SK-N-SH (cell line): ENCODE measurements around the gene STRADA.

Experiments used
- ELF1 ChIP-seq: IDR thresholded peaks from 2 replicates; pipeline ENCODE4 v1.4.0; 2012
- MXI1 ChIP-seq: IDR thresholded peaks from 2 replicates; pipeline ENCODE4 v1.6.1; 2012; ENCODE audit warnings: mild to moderate bottlenecking, low read depth, low read length, improper control_type of control experiment
- NFIC ChIP-seq: IDR thresholded peaks from 2 replicates; pipeline ENCODE4 v1.4.0; 2012; ENCODE audit warnings: borderline replicate concordance
- REST ChIP-seq: IDR thresholded peaks from 2 replicates; pipeline ENCODE4 v1.6.1; 2012; ENCODE audit warnings: mild to moderate bottlenecking, low read depth, low read length, moderate library complexity
- SIN3A ChIP-seq: IDR thresholded peaks from 2 replicates; pipeline ENCODE4 v1.6.1; 2012; ENCODE audit warnings: low read depth, mild to moderate bottlenecking, low read length, moderate library complexity, borderline replicate concordance
- TAF1 ChIP-seq: IDR thresholded peaks from 2 replicates; pipeline ENCODE4 v1.6.1; 2012; ENCODE audit warnings: low read depth, mild to moderate bottlenecking, low read length, moderate library complexity, borderline replicate concordance
- TF ChIP-seq, protein P1 (sequence below): fragments of 200-600 bp; sonication (generic); IDR thresholded peaks from 2 replicates; pipeline ENCODE4 v1.6.1; 2017; ENCODE audit warnings: antibody characterized with exemption, mild to moderate bottlenecking, moderate library complexity
- TF ChIP-seq, protein P2 (sequence below): IDR thresholded peaks from 2 replicates; pipeline ENCODE4 v1.4.0; 2012; ENCODE audit warnings: low read depth
- TF ChIP-seq, protein P3 (sequence below): fragments of 150-350 bp; IDR thresholded peaks from 2 replicates; pipeline ENCODE4 v1.6.1; 2017; ENCODE audit warnings: antibody characterized with exemption, low read length, low read depth, borderline replicate concordance

GRCh38 chr17:63707151-63707550, 34.4 kb downstream of the STRADA start:
- TF ChIP-seq NFIC (no peak), SIN3A (no peak), ELF1 (no peak), MXI1 (no peak), TAF1 (no peak), REST (no peak)
- TF ChIP-seq, protein P1, sequence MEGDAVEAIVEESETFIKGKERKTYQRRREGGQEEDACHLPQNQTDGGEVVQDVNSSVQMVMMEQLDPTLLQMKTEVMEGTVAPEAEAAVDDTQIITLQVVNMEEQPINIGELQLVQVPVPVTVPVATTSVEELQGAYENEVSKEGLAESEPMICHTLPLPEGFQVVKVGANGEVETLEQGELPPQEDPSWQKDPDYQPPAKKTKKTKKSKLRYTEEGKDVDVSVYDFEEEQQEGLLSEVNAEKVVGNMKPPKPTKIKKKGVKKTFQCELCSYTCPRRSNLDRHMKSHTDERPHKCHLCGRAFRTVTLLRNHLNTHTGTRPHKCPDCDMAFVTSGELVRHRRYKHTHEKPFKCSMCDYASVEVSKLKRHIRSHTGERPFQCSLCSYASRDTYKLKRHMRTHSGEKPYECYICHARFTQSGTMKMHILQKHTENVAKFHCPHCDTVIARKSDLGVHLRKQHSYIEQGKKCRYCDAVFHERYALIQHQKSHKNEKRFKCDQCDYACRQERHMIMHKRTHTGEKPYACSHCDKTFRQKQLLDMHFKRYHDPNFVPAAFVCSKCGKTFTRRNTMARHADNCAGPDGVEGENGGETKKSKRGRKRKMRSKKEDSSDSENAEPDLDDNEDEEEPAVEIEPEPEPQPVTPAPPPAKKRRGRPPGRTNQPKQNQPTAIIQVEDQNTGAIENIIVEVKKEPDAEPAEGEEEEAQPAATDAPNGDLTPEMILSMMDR = no peak
- TF ChIP-seq, protein P2, sequence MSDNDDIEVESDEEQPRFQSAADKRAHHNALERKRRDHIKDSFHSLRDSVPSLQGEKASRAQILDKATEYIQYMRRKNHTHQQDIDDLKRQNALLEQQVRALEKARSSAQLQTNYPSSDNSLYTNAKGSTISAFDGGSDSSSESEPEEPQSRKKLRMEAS = no peak
- TF ChIP-seq, protein P3, sequence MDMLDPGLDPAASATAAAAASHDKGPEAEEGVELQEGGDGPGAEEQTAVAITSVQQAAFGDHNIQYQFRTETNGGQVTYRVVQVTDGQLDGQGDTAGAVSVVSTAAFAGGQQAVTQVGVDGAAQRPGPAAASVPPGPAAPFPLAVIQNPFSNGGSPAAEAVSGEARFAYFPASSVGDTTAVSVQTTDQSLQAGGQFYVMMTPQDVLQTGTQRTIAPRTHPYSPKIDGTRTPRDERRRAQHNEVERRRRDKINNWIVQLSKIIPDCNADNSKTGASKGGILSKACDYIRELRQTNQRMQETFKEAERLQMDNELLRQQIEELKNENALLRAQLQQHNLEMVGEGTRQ = no peak
